Ammon's horn (tissue), 1 donor: ENCODE measurements around the gene FAM20A.
"Not testable (repeated sequence)": the region's sequence is repeated elsewhere in the genome, so short reads cannot be mapped to it uniquely, and the experiment has no call there.

Source experiments
- DNase-seq: peaks from one replicate; pipeline ENCODE4 v3.0.0-alpha.2; 2016; ENCODE audit warnings: low spot score

The FAM20A gene

GRCh38 chr17:68519911-68520310 is 81.3 kb downstream of the FAM20A start:
- DNase-seq, result no peak

- not testable (repeated sequence) for DNase-seq
Measured at GRCh38 chr17:68519051-68519450, 82.1 kb downstream of the FAM20A start.

GRCh38 chr17:68518063-68518815 is 82.9 kb downstream of the FAM20A start:
- DNase-seq, result no peak

DNA sequence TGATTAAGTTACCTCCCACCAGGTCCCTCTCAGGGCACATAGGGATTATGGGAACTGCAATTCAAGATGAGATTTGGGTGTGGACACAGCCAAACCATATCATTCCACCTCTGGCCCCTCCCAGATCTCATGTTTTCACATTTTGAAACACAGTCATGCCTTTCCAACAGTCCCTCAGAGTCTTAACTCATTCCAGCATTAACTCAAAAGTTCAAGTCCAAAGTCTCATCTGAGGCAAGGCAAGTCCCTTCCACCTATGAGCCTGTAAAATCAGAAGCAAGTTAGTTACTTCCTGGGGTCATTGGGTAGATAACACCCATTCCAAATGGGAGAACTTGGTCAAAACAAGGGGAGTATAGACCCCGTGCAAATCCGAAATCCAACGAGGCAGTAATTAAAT is 83.6 kb downstream of the FAM20A start:
- DNase-seq, result not testable (repeated sequence)

GRCh38 chr17:68516732-68517131 is 84.4 kb downstream of the FAM20A start:
- no peak for DNase-seq

- DNase-seq, result peak; percentile 42
Measured at GRCh38 chr17:68514831-68515635, 86.1 kb downstream of the FAM20A start.

DNA sequence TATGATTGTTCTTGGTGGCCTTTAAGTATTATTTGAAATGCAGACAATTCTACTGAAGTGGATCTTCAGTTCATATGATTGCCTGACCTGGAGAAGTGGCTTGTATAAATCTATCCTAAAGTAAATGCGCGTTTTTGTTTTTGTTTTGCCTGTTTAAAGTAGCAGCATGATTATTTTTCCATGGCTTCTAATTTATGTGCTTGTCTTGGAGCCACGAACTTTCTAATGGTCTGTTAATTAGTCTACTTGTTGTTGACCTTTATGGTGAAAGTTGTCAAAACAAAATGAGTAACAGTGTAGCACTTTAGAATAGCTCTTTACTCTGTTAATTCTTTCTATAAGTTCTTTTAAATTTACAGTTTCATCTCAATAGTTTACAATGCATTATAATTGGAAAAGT is 87.2 kb downstream of the FAM20A start:
- DNase-seq, result no peak

- DNase-seq, result peak; percentile 16
Measured at GRCh38 chr17:68512960-68513474, 88.2 kb downstream of the FAM20A start.

GRCh38 chr17:68512247-68512959 is 88.8 kb downstream of the FAM20A start, which contains the start of gene PRKAR1A:
Gene PRKAR1A (plus strand): TSS chr17:68512430. CDS start chr17:68515400, 2,970 bp downstream.
- peak; percentile 99 for DNase-seq

DNA sequence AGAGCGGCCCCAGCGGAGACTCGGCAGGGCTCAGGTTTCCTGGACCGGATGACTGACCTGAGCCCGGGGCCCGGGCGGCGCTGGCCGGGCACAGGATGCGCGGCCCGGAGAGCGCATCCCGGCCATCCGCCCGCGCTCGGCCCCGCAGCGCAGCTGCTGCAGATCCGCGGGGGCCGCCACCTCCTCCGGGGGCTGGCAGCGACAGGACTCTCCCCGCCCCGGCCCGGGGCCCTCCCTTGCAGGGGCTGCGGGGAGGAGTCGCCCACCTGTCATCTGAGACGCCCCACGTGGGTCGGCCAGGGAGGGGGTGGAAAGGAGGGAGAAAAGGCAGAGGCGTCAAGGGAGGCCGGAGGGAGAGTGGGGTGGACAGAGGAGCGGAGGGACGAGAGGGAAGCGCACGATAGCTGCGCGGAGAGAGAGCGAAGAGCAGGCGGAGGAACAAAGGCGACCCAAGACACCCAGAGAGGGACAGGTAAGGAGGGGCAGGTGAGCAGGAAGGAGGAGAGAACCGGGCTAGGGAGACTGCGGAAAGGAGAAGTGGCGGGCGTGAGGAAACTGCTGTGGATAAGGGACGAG is 89.4 kb downstream of the FAM20A start:
- peak; percentile 83 for DNase-seq

- no peak for DNase-seq
Measured at GRCh38 chr17:68511254-68511670, 89.9 kb downstream of the FAM20A start.

- peak; percentile 75 for DNase-seq
Measured at GRCh38 chr17:68509141-68510057, 91.8 kb downstream of the FAM20A start.

DNA sequence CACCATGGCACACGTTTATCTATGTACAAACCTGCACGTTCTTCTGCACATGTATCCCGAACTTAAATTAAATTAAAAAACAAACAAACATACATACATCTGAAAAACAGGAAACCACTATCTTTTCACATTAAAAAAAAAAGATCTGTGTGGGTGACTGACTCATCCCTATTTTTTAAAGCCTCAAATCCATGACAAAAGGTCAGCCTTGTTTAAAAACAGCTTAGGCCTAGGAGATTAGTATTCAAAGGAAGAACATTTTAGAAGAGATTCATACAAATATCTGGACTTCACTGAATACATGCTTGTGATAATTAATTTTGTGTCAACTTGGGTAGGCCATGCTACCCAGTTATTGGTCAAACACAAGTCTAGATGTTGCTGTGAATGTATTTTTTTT is 93.6 kb downstream of the FAM20A start:
- DNase-seq, result no peak

DNA sequence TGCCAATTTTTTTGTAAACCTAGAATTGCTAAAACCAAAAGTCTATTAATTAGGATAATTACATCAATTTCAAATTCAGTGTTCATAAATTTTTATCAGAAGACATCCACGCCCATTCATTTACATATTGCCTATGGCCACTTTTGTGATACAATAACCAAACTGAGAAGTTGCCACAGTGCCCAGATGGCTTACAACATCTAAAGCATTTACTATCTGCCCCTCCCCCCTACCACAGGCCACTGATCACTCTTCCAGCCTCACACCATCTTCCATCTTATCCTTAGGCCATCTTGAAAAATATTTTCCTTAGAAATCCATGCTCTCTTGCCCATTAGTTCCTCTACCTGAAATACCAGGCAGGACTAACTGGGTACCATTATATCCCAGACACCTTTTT is 95.2 kb downstream of the FAM20A start:
- no peak for DNase-seq

DNA sequence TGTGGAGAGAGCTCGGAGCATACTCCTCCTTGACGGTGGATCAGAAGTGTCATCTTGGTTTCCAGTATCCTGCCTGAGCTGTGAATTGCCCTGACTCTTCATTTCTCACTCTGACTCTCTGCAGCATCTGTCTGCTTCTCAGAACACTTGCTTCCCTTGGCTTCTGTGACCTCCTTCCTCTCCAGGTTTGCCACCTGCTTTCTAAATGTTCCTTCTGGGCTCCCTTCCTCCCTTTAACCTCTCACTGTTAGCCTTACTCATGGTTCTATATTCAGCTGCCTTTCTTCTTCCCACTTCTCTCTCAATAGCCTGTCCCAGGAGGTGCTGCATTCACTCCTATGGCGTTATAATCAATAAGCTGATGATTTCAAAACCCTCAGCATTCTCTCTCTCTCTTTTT is 100.1 kb downstream of the FAM20A start:
- no peak for DNase-seq

GRCh38 chr17:68499587-68499986 is 101.6 kb downstream of the FAM20A start:
- no peak for DNase-seq

- no peak for DNase-seq
Measured at GRCh38 chr17:68498479-68499326, 102.5 kb downstream of the FAM20A start.

DNA sequence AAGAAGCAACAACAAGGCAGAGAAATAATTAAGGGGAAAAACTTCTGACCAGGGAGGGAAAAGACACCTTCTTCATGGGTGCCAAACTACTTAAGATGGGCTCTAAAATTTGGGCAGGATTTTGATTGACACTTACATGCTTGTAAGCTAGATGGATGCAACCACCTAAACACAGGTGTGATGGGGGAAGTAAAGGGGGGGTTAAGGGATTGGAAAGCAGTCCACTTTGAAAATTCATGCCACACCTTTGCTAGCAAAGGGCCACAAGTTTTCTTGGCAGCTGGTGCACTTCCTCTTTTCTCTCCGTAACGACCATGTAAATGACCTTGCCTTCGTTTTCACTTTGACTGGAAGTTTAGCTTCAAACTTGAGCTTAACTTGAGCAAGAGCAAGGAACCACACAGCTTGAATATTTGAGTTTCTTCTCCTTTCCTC is 103.3 kb downstream of the FAM20A start:
- DNase-seq, result peak; percentile 58

- DNase-seq, result no peak
Measured at GRCh38 chr17:68495081-68495480, 106.1 kb downstream of the FAM20A start.
